IMR-90 (cell line): ENCODE data around the gene PCDHGA4. TPM values are rescaled to one million over a fixed set of nuclear protein-coding genes. Genes with fewer than 3 reads are reported as not detected.

ENCODE experiments used
- ATAC-seq: fragments of 200-7000 bp; cut with Tn5 transposase; 2 replicates; pipeline ENCODE4 v1.9.1; 2020; ENCODE audit warnings: low read depth, mild to moderate bottlenecking, moderate library complexity
- BruUV-seq: library from RNA; stranded (reverse); fragments of 400-500 nt; replicated peaks from 2 replicates; lab custom pipeline; 2021; lab: Mats Ljungman, UMichigan
- CTCF ChIA-PET: fragments of 300-600 bp; formaldehyde crosslinking; extraction: SDS; loops from one replicate; lab custom pipeline; 2021; ENCODE audit warnings: antibody characterized with exemption; lab: Yijun Ruan, JAX
- POLR2A ChIA-PET: fragments of 300-600 bp; sonication (Branson Sonifier 250); formaldehyde crosslinking; loops from one replicate; lab custom pipeline; 2022; ENCODE audit warnings: antibody characterized with exemption; ENCODE audit not compliant: unreplicated experiment; lab: Charles Lee
- DNase-seq: peaks from one replicate; pipeline ENCODE4 v3.0.0; 2013
- H2AFZ ChIP-seq: replicated peaks from 2 replicates; pipeline ENCODE3; 2013; ENCODE audit warnings: low read length, mild to moderate bottlenecking; ENCODE audit not compliant: poor library complexity
- H2AK5ac ChIP-seq: 2 replicates; pipeline ENCODE4 v1.6.1; 2013; ENCODE audit warnings: low read depth, low read length, inconsistent platforms
- H2AK9ac ChIP-seq: replicated peaks from 2 replicates; pipeline ENCODE3; 2013; ENCODE audit warnings: mild to moderate bottlenecking, low read depth, low read length, moderate library complexity; ENCODE audit not compliant: poor library complexity
- H2BK120ac ChIP-seq: 2 replicates; pipeline ENCODE4 v1.6.1; 2013; ENCODE audit warnings: low read depth, low read length, inconsistent platforms
- H2BK15ac ChIP-seq: 3 replicates; pipeline ENCODE4 v1.6.1; 2013; ENCODE audit warnings: low read depth, low read length, inconsistent platforms
- H2BK20ac ChIP-seq: 2 replicates; pipeline ENCODE4 v1.6.1; 2013; ENCODE audit warnings: low read depth, mild to moderate bottlenecking, inconsistent platforms, low read length, moderate library complexity
- H2BK5ac ChIP-seq: 2 replicates; pipeline ENCODE4 v1.6.1; 2013; ENCODE audit warnings: mild to moderate bottlenecking, low read depth, low read length, inconsistent platforms; ENCODE audit not compliant: poor library complexity, severe bottlenecking
- H3K14ac ChIP-seq: replicated peaks from 2 replicates; pipeline ENCODE4 v1.6.1; 2013; ENCODE audit warnings: low read depth, low read length, inconsistent platforms
- H3K18ac ChIP-seq: 2 replicates; pipeline ENCODE4 v1.6.1; 2013; ENCODE audit warnings: low read depth, low read length, control low read depth
- H3K23ac ChIP-seq: 2 replicates; pipeline ENCODE4 v1.6.1; 2013; ENCODE audit warnings: low read depth, low read length, inconsistent platforms
- H3K27ac ChIP-seq: 2 replicates; pipeline ENCODE4 v1.5.1; 2013; ENCODE audit warnings: mild to moderate bottlenecking, control low read depth, low read length; ENCODE audit not compliant: insufficient read depth
- H3K27me3 ChIP-seq: 2 replicates; pipeline ENCODE4 v1.6.1; 2013; ENCODE audit warnings: low read length; ENCODE audit not compliant: control insufficient read depth, insufficient read depth
- H3K36me3 ChIP-seq: 2 replicates; pipeline ENCODE4 v1.6.1; 2013; ENCODE audit warnings: low read length, mixed read lengths; ENCODE audit not compliant: control insufficient read depth, insufficient read depth
- H3K4ac ChIP-seq: 2 replicates; pipeline ENCODE4 v1.6.1; 2013; ENCODE audit warnings: low read depth, low read length, inconsistent platforms
- H3K4me1 ChIP-seq: 2 replicates; pipeline ENCODE4 v1.6.1; 2013; ENCODE audit warnings: low read length, mixed read lengths; ENCODE audit not compliant: control insufficient read depth, insufficient read depth
- H3K4me2 ChIP-seq: 2 replicates; pipeline ENCODE4 v1.6.1; 2013; ENCODE audit warnings: low read depth, mild to moderate bottlenecking, control low read depth, low read length, moderate library complexity
- H3K4me3 ChIP-seq: 2 replicates; pipeline ENCODE4 v1.5.1; 2013; ENCODE audit warnings: low read depth, mild to moderate bottlenecking, control low read depth, low read length, moderate library complexity; ENCODE audit not compliant: insufficient read depth
- H3K56ac ChIP-seq: 2 replicates; pipeline ENCODE4 v1.6.1; 2013; ENCODE audit warnings: low read length, inconsistent platforms; ENCODE audit not compliant: insufficient read depth; ENCODE audit errors: extremely low read depth
- H3K79me1 ChIP-seq, 2 experiments: 2 replicates each; pipeline ENCODE4 v1.6.1; 2013; ENCODE audit warnings: low read length in 2 of 2, inconsistent platforms in 1 of 2, low read depth in 1 of 2
- H3K9ac ChIP-seq: 2 replicates; pipeline ENCODE4 v1.6.1; 2013; ENCODE audit warnings: low read depth, low read length, control low read depth
- H3K9me1 ChIP-seq: 2 replicates; pipeline ENCODE4 v1.6.1; 2013; ENCODE audit warnings: low read length, inconsistent platforms; ENCODE audit not compliant: insufficient read depth
- H3K9me3 ChIP-seq: 2 replicates; pipeline ENCODE4 v1.6.1; 2013; ENCODE audit warnings: low read length; ENCODE audit not compliant: control insufficient read depth, insufficient read depth
- H4K20me1 ChIP-seq: 2 replicates; pipeline ENCODE4 v1.6.1; 2013; ENCODE audit warnings: low read length, inconsistent platforms; ENCODE audit not compliant: insufficient read depth
- H4K5ac ChIP-seq: 2 replicates; pipeline ENCODE4 v1.6.1; 2013; ENCODE audit warnings: mild to moderate bottlenecking, low read depth, low read length, control low read depth
- H4K8ac ChIP-seq, 2 experiments: 2 replicates each; pipeline ENCODE4 v1.6.1; 2013; ENCODE audit warnings: low read depth in 2 of 2, low read length in 2 of 2, control low read depth in 1 of 2, inconsistent platforms in 1 of 2
- H4K91ac ChIP-seq: 2 replicates; pipeline ENCODE4 v1.6.1; 2013; ENCODE audit warnings: low read depth, low read length, inconsistent platforms; ENCODE audit not compliant: insufficient read depth
- CEBPB ChIP-seq: IDR thresholded peaks from 2 replicates; pipeline ENCODE4 v1.6.1; 2012; ENCODE audit warnings: low read depth, low read length, improper control_type of control experiment
- MAZ ChIP-seq: IDR thresholded peaks from 2 replicates; pipeline ENCODE4 v1.6.1; 2012; ENCODE audit warnings: low read depth, mild to moderate bottlenecking, low read length, improper control_type of control experiment, moderate library complexity, borderline replicate concordance
- NFE2L2 ChIP-seq: fragments of 150-350 bp; IDR thresholded peaks from 2 replicates; pipeline ENCODE4 v1.6.1; 2016; ENCODE audit warnings: low read depth, mild to moderate bottlenecking, low read length
- RAD21 ChIP-seq: IDR thresholded peaks from 2 replicates; pipeline ENCODE4 v1.6.1; 2012; ENCODE audit warnings: low read length, improper control_type of control experiment
- SMC3 ChIP-seq: fragments of 150-350 bp; IDR thresholded peaks from 2 replicates; pipeline ENCODE4 v1.6.1; 2016; ENCODE audit warnings: low read depth, mild to moderate bottlenecking, antibody characterized with exemption, low read length, moderate library complexity
- WGBS, 2 experiments: methylation state at CpG; one replicate each; pipeline versions ENCODE4 v1.1.5 to v1.1.7; 2013; ENCODE audit warnings: missing lambda C conversion rate in 2 of 2; ENCODE audit not compliant: insufficient read length in 1 of 2; ENCODE audit errors: extremely low coverage in 2 of 2; 5-methylcytosine and 5-hydroxymethylcytosine counted together
- dilution Hi-C: fragments of 300-500 bp; cut with HindIII; formaldehyde crosslinking; loops from one replicate; pipeline ENCODE4 v1.14.3; 2018; ENCODE audit warnings: low sequenced_read_pairs; ENCODE audit not compliant: unreplicated experiment
- in situ Hi-C: fragments of 300-500 bp; cut with MboI; formaldehyde crosslinking; loops from 3 replicates; pipeline ENCODE4 v1.14.3; 2019; ENCODE audit warnings: low sequenced_read_pairs, inconsistent platforms, mixed read lengths
- intact Hi-C: fragments of 100-400 bp; cut with micrococcal nuclease; formaldehyde crosslinking; loops from 2 replicates; pipeline ENCODE4 v1.10.0; 2022
- polyA plus RNA-seq, 3 experiments: library from polyadenylated mRNA; depleted of rRNA; stranded (reverse); fragments of >200 nt; gene quantifications; 2 replicates each; pipeline ENCODE4 v1.2.3, GENCODE V29; 2012; ENCODE audit warnings: low replicate concordance in 1 of 3
- total RNA-seq: library from RNA; depleted of rRNA; stranded (reverse); fragments of >200 nt; gene quantifications from 2 replicates; pipeline ENCODE4 v1.2.3, GENCODE V29; 2012
- TF ChIP-seq, protein P1 (sequence below): conservative IDR thresholded peaks from 2 replicates; pipeline ENCODE4 v1.5.1; 2012; ENCODE audit warnings: mild to moderate bottlenecking, low read depth, low read length, improper control_type of control experiment

PCDHGA4 gene
- total and polyA plus RNA-seq, 2 of the 4 experiments (the other 2 are of a cell fraction): 3.5 to 5.4 TPM

DNA sequence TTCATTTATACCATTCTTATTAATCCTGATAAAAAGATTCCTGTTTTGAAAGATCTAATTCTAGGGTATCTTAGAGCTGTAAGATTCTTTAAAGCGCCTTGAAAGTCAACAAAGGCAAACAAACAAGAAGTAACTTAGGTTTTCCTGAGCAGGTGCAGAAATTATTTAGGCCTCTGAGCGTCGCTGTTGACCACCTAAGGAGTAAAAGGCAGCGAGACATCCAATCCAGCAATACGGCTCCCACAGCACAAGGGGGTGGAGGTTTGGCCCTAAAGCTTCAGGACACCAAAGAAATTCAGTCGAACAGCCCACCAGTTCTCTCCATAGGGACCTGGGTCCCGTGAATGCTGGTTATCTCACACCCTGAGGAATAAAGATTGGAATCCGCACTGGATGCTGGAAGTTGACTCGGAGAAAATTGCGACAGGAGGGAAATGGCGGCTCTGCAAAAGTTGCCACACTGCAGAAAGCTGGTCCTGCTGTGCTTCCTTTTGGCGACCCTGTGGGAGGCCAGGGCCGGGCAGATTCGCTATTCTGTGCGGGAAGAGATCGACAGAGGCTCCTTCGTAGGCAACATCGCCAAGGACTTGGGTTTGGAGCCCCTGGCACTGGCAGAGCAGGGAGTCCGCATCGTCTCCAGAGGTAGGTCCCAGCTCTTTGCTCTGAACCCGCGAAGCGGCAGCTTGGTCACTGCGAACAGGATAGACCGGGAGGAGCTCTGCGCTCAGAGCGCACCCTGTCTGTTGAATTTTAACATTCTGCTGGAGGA, 16.1 kb upstream of the PCDHGA4 start, which contains the start of gene PCDHGA2:
Gene PCDHGA2 (plus strand): TSS at position 223 of the 769 bp plus-strand sequence.
- H3K14ac ChIP-seq: no peak within 1 kb of the TSS; the same call in 1 of the 2 replicates
- H3K9me3 ChIP-seq: peaks cover 32% of the 10 kb centered on the region
- no peaks in the 10 kb centered on the region for H3K9me1 ChIP-seq
- dilution Hi-C loops: no loop called here
- peak within 1 kb of the TSS; percentile 50 for H3K4me3 ChIP-seq
- intact Hi-C loops: no loop called here
- peak within 1 kb of the TSS; percentile 44 for H2BK5ac ChIP-seq
- no peak within 1 kb of the TSS; the same call in 2 of the 3 replicates for H2BK15ac ChIP-seq
- no peak within 1 kb of the TSS; the same call in 1 of the 2 replicates for H3K9ac ChIP-seq
- H3K18ac ChIP-seq: peak within 1 kb of the TSS; percentile 22; the same call in 1 of the 2 replicates
- peak within 1 kb of the TSS; percentile 58 for H3K4me2 ChIP-seq
- peak within 1 kb of the TSS; percentile 25 for H2AK9ac ChIP-seq
- ATAC-seq: peak; percentile 79
- peak within 1 kb of the TSS; percentile 96 for H2AFZ ChIP-seq
- no peak within 1 kb of the TSS for H2AK5ac ChIP-seq
- no peak within 1 kb of the TSS for H2BK120ac ChIP-seq
- WGBS, 2 experiments: no CpG with 5 or more reads among the region's 27 CpGs
- H3K23ac ChIP-seq: no peak within 1 kb of the TSS
- no peaks in the 10 kb centered on the region for H3K79me1 ChIP-seq
- peak within 1 kb of the TSS; percentile 33; the same call in 1 of the 2 replicates for H4K5ac ChIP-seq
- ChIA-PET CTCF (interaction anchor here (0.7 to 1.9 kb wide), 5 partner anchors 8 to 554 kb away, joined by 3 to 6 read pairs (median 3); partner anchors contain the start of gene PCDHGA1), POLR2A (no interaction called here)
- in situ Hi-C loops: no loop called here
- H3K27ac ChIP-seq: no peak within 1 kb of the TSS
- DNase-seq: peak; percentile 66
- BruUV-seq: no TSS peak
- no peaks in the 10 kb centered on the region for H3K4me1 ChIP-seq
- H3K4ac ChIP-seq: peak within 1 kb of the TSS; percentile 43; the same call in 1 of the 2 replicates
- H3K56ac ChIP-seq: peak within 1 kb of the TSS; percentile 68; the same call in 1 of the 2 replicates
- no peak within 1 kb of the TSS for H2BK20ac ChIP-seq
- H4K8ac ChIP-seq: peak within 1 kb of the TSS in 1 of 2 experiments; percentile 71; a peak in 1 of 4 replicates
- TF ChIP-seq MAZ (no peak), SMC3 (0 out of 2 replicates have a peak, but pooled peaks have one; percentile 26), CEBPB (peak; percentile 34; the same call in 1 of the 2 replicates), NFE2L2 (no peak), RAD21 (peak; percentile 56)
- TF ChIP-seq, protein P1, sequence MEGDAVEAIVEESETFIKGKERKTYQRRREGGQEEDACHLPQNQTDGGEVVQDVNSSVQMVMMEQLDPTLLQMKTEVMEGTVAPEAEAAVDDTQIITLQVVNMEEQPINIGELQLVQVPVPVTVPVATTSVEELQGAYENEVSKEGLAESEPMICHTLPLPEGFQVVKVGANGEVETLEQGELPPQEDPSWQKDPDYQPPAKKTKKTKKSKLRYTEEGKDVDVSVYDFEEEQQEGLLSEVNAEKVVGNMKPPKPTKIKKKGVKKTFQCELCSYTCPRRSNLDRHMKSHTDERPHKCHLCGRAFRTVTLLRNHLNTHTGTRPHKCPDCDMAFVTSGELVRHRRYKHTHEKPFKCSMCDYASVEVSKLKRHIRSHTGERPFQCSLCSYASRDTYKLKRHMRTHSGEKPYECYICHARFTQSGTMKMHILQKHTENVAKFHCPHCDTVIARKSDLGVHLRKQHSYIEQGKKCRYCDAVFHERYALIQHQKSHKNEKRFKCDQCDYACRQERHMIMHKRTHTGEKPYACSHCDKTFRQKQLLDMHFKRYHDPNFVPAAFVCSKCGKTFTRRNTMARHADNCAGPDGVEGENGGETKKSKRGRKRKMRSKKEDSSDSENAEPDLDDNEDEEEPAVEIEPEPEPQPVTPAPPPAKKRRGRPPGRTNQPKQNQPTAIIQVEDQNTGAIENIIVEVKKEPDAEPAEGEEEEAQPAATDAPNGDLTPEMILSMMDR: peak; percentile 54
- peaks cover 2% of the 10 kb centered on the region; the same call in 1 of the 2 replicates for H3K36me3 ChIP-seq
- H4K20me1 ChIP-seq: no peaks in the 10 kb centered on the region
- peak within 1 kb of the TSS; percentile 28; the same call in 1 of the 2 replicates for H4K91ac ChIP-seq
- H3K27me3 ChIP-seq: no peaks in the 10 kb centered on the region; the same call in 1 of the 2 replicates
